ENCODE data around the gene NDST3.

The NDST3 gene

DNA sequence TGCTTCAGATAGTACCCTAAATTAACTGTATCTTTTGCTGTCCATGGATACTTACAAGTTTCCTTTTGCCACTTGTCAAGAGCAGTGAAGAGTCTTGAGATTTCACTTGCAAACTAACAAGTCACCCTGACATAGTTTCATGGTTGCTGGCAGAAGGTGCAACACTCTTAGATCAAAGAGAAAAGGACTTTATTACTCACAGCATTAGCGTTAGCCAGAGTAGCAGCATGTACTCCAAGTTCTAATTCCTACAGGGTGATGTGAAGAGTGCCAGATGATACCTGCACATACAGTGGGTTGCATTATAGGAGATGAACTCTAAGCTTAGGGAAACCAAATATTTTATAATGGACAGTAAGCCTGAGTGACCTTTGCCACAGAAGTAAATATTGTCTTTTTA lies 47.9 kb downstream of the NDST3 start:
- no peak for DNase-seq

GRCh38 chr4:118085700-118086099 lies 51.4 kb downstream of the NDST3 start:
- no peak for DNase-seq

GRCh38 chr4:118086344-118086743 lies 52.1 kb downstream of the NDST3 start:
- no peak for DNase-seq

GRCh38 chr4:118087366-118087765 lies 53.1 kb downstream of the NDST3 start:
- no peak for DNase-seq

GRCh38 chr4:118099106-118099505 lies 64.8 kb downstream of the NDST3 start:
- no peak for DNase-seq

DNA sequence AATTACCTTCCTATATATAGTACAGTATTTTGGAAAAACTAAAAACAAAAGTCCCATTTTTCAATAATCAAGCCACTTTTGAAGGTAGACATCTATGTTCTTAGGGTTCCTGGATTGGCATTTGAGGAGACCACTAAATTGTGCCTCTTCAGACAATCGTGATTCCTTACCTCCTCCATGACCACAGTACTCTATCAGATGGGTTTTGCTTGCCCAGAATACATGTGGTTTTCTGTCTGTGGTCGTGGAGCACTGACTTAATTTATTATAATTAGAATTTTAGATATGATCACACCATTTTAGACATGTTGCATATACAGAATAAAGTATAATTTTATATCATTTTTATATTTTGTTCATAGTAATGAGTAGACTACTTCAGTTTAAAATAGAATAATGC lies 67.9 kb downstream of the NDST3 start:
- DNase-seq: no peak

- no peak for DNase-seq
Measured at GRCh38 chr4:118112117-118113046, 78.1 kb downstream of the NDST3 start.

DNA sequence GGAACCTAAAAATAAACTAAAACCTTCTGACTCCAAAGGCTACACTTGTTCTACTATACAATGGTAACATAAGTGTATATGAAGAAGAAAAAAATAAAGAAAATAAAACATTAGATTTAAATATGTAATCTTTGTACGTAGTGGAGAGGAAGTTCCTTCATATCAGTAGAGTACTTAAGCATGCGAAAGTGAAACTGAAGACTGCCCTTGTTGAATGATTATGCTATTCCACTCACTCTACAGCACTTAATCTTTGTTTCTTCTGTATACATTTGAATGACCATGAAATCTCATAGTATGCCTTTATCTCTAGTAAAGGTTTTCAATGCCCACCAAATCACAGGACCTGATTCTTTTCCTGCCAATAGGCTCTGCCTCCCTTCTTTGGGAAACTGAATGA lies 78.9 kb downstream of the NDST3 start:
- no peak for DNase-seq

- no peak for DNase-seq
Measured at GRCh38 chr4:118114720-118115119, 80.4 kb downstream of the NDST3 start.

DNA sequence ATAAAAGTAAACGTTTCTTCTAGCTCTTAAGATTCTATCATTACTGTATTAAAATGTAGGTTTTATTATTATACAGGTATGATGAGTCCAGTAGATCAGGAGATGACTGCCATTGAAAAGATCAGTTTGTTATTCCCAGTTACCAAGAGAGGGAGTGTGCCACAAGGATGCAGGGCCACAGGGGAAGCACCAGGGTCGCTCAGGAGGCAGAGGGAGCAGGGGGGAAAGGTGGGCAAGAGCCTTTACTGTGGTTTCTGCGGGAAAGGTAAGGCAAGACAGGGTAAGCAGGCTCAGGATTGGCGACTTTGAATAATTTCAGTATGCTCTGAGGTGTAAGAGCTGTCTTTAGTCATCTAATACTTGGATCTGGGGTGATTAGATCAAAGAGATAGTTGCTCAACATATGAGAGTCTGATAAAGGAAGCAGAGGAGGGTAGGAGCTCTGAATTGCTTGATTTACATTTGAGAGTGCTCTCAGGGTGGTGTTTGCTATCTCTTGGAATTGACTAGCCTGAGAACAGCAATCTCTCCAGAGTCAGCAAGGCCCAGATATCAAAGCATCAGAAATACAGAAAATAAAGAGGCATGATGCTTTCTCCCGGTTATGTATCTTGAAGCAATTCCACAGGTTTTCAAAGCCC lies 86.0 kb downstream of the NDST3 start:
- DNase-seq: no peak

- DNase-seq: no peak
Measured at GRCh38 chr4:118124997-118125396, 90.7 kb downstream of the NDST3 start.

- no peak for DNase-seq
Measured at GRCh38 chr4:118139241-118139640, 105.0 kb downstream of the NDST3 start.

GRCh38 chr4:118141240-118141639 lies 107.0 kb downstream of the NDST3 start:
- no peak for DNase-seq

DNA sequence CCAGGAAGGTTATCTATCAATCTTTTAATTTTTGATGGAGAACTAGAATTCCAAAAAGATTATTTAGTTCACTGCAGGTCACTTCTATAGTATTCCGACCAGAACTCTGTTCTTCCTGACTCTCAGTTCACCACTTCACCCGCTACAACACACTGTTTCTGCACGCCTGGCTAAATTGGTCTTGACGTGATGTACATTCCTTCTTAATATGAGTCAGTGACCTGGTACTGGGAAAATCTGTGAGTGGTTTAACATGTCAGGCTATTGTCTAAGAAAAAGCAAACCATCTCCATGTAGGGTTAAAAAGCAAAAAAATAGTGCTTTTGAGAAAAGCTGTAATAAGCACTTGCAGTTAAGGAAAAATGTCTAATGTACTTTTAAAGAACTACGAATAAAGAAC lies 120.4 kb downstream of the NDST3 start:
- DNase-seq: no peak

- DNase-seq: no peak
Measured at GRCh38 chr4:118155516-118155915, 121.2 kb downstream of the NDST3 start.

DNA sequence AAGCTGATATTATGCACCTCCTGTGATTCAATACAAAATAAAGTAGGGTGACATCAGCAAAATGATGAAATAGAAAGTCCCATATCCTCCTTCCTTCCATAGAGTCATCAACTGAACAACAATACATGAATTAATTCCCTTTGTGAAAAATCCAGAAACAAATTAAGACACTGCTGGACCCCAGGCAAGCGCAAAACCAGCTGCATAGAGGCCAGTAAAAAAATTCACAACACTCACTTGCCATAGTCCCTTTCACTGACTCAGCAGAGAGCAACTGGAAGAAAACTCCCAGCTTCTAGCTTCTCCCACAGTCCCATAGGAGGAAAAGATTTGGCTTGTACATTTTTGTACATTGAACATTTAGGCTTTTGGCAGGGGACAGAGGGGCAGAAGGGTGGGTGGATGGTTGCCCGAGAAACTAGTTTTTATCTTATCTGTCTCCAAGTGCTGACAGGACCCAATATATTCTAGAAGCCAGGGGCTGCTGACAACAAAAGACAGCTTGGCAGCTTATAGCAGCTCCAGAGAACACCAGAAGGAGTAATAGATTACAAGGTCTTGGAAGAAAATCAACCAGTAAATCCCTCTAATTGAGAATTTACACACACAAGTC lies 124.6 kb downstream of the NDST3 start:
- DNase-seq: no peak

- DNase-seq: no peak
Measured at GRCh38 chr4:118167306-118167705, 133.0 kb downstream of the NDST3 start.

DNA sequence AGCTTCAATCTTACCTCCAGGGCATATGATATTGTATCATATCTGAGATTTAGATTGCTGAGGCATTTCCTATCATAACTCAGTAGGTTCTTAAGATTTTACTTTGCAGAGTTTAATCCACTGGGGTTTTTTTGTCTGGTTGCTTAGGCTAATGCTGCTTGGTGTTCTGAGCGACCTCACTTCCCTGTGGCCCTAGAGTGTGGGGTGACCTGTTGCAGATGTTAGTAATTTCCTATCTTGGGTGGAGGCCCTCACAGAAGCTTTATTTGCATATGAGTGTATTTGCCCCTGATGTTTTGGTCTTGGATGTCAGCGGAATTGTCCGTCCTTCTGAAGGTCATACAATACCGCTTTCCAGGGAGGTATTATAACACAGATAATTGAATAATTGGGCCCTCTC lies 137.1 kb downstream of the NDST3 start:
- no peak for DNase-seq

DNA sequence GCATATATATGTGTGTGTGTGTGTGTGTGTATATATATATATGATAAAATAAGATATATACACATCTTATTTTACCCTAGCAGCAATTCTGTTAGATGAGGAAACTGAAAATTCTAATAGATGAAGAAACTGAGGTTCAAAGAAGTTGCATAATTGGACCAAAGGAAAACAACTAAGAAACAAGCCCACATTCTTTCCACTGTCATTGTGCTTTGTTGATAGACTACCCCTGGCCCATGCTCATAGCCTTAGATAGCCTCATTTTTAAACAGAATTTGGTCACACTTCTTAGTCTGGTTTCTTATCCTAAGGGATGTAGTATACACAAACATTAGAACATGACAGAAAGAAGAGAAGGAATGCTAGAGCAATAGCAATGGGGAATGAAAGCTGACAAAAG lies 138.8 kb downstream of the NDST3 start:
- DNase-seq: no peak

DNA sequence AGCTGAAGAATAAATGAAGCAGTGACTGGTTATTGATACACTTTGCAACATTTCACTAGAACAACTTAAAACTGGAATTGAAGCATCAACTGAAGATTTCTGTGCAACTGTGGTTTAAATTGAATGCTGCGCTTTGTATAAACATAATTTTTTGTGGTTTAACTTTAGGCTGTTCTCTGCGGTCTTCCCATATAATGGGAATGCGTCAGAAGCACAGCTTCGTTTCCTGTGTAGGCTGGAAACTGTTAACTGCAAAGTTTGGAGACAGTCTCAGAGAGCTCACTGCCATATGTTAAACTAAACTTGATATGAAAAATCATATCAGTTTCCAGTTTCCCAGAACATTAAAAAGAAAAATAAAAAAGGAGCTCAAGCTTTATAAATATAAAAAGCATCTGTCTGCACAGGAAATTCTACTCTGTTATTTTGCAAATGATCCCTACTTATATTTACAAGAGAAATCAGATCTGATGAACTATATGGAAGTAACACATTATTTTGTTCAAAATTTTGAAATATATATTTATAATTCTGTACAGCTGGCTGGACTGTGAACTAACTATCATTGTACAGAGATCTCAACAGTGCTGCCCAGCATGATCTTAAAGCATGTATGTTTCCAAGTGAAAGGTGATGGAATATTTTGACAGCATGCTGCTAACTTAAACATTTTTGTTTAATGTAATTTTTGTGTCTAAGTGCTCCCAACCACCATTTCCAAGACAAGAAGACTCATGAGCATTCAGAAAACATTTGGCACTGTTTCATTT lies 139.9 kb downstream of the NDST3 start:
- DNase-seq: no peak

- DNase-seq: no peak
Measured at GRCh38 chr4:118175506-118175905, 141.2 kb downstream of the NDST3 start.

DNA sequence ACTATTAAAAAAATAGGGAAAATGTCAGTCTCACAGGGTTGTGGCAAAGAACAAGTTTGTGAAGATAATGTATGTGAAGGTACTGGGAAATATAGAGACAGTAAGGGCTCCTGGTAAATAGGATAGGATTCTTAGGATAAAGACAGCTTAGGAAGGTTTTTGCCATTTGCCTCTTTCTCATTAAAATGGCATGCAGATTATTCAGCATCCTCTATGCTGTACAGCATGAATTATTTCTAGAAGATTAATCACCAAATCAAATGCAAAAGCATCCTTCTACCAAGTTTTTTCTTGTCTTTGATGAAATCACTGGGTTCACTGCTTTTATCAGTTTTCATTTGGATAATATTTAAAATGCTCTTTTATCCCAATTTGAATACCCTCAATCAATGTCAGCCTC lies 142.8 kb downstream of the NDST3 start:
- no peak for DNase-seq

GRCh38 chr4:118180776-118181175 lies 146.5 kb downstream of the NDST3 start:
- DNase-seq: no peak
